ENCODE data around the gene ZBTB12.

GRCh38 chr6:31874836-31875572 lies 26.9 kb downstream of the ZBTB12 start:
- TF ChIP-seq GATA2 (IDR thresholded peaks at IDR 0.05; ENCODE audit: low read depth, low read length) (no peak), GATA3 (IDR thresholded peaks at IDR 0.05; ENCODE audit: low read depth, low read length) (no peak)
